ENCODE results near the gene CLDN22.

DNA sequence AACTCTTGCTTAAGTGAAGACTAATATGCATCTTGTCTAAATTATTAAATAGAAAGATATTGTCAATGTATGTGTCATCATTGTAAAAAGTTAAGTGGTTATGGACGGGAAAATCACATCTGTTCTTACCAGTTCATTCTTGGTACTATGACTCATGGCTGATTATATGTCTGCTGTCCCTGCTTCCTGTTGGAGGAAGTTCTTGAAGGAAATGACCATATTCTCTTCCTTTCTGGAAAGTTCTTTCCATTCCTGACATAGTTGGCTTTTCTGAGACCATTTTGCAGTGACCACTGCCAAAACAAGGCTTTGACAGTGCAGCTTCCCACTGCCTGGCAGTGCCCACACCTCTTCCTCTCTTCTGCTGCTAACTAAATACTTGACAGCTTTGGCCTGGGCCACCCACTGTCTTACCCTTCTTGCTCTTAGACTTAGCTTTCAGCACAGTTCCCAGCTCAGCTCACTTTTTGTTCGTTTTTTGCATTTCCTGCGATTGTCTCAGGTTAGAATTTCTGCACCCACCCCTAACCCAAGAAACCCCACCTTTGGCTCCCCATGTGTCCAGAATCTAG is 15.4 kb upstream of the CLDN22 start:
- TF ChIP-seq POLR2A (IDR thresholded peaks at IDR 0.05; ENCODE audit: low read depth, low read length): no peak
- TF ChIP-seq POLR2AphosphoS5 (IDR thresholded peaks at IDR 0.05; ENCODE audit: low read depth, low read length): no peak
